ENCODE measurements around the gene NDUFA13. TPM values are rescaled to one million over a fixed set of nuclear protein-coding genes. Genes with fewer than 3 reads are reported as not detected.

Gene NDUFA13
- polyA plus RNA-seq, 1 of the 3 experiments (the other 2 are of a cell fraction), result 1,828 TPM

DNA sequence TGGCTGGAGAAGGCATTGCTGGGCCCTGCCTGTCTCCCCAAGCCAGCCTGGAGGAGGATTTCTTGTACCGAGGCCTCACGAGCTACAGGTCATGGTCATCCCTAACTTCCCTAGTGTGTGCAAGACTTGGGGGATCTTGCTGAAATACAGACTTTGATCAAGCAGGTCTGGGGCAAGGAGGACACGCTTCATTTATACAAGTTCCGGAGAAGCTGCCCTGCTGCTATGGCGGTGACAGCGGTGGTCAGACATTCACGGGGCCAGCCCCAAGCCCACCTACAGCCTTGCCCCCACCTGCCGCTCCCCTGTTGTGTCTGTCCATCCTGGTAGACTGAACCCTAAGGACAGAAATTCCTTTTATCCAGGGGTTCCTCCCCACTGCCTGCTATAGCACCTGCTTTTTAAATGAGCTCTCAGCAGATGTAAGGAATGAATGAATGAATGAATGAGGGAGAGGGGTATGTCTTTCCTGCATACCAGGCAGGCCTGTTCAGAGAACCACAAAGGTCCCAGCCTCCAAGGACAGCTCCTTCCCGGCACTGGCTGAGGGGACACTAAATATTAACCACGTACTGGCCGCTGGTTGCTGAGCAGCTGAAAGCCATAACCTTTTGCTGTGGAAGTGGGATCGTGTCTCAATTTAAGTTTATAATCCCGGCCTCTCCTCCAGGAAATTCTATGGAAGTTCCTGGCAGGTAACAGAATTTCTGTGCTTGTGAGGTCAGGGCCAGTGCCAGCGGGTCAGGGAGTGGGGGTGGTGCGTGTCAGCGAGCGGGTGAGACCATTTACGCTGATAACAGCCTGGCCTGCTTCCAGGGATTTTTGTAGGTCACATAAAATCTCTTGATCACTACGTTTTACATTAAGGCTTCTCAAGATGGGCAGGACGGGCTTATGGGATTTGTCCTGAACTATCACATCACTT is 27.8 kb upstream of the NDUFA13 start:
- WGBS (ENCODE audit: low lambda C conversion rate), result 58% methylated on average over 19 of the region's 20 CpGs
- peak; percentile 67 for DNase-seq
- Histone ChIP-seq H3K27me3 (ENCODE audit: insufficient read depth) (no peaks in the 10 kb centered on the region), H3K79me2 (ENCODE audit: insufficient read depth) (peaks cover 49% of the 10 kb centered on the region), H3K4me2 (peak overlapping the region; percentile 58), H3K27ac (ENCODE audit: low read depth in 2 of 2, low read length in 1 of 2) (peak overlapping the region; percentile 86 to 89), H3K4me3 (ENCODE audit: low read depth in 2 of 2, low read length in 1 of 2) (0 out of 4 replicates have a peak overlapping the region, but pooled peaks of 1 of the 2 experiments have one; percentile 5), H3K9me2 (no peaks in the 10 kb centered on the region), H3K9ac (peak overlapping the region; percentile 67), H3K36me3 (replicated peaks in 1 of 2; ENCODE audit: control insufficient read depth in 1 of 2, insufficient read depth in 2 of 2, low read length in 1 of 2) (peaks cover 0 to 7% of the 10 kb centered on the region in 2 experiments), H3F3A (replicated peaks; ENCODE audit: insufficient read depth) (peaks cover 26% of the 10 kb centered on the region), H2AFZ (ENCODE audit: low read depth) (no peak overlapping the region), H4K20me1 (ENCODE audit: insufficient read depth) (no peaks in the 10 kb centered on the region), H3K4me1 (ENCODE audit: control insufficient read depth in 1 of 2, insufficient read depth in 2 of 2, low read depth in 1 of 2, low read length in 1 of 2) (peaks cover 32 to 50% of the 10 kb centered on the region in 2 experiments), H3K9me3 (no peaks in the 10 kb centered on the region)
- no peak; the same call in 1 of the 2 replicates for TF ChIP-seq RAD21 (IDR thresholded peaks at IDR 0.05; ENCODE audit: low read length)
- TF ChIP-seq YY1 (IDR thresholded peaks at IDR 0.05; ENCODE audit: low read depth), result no peak
- peak; percentile 42; the same call in 1 of the 2 replicates for TF ChIP-seq MXI1 (IDR thresholded peaks at IDR 0.05; ENCODE audit: low read depth, low read length)
- TF ChIP-seq GATA2 (CRISPR knock-in tag; IDR thresholded peaks at IDR 0.05), result peak; percentile 27; the same call in 1 of the 2 replicates
- no peak for TF ChIP-seq RFX5 (IDR thresholded peaks at IDR 0.05; ENCODE audit: low read length)
- TF ChIP-seq GABPA (IDR thresholded peaks at IDR 0.05; ENCODE audit: low read depth), result no peak
- no peak for TF ChIP-seq EP300 (IDR thresholded peaks at IDR 0.05; ENCODE audit: borderline replicate concordance in 1 of 2, low read depth in 1 of 2, low read length in 1 of 2)
- TF ChIP-seq EZH2phosphoT487 (IDR thresholded peaks at IDR 0.05; ENCODE audit: borderline replicate concordance, low read depth), result no peak
- TF ChIP-seq NRF1 (IDR thresholded peaks at IDR 0.05; ENCODE audit: low read depth, low read length), result no peak
- TF ChIP-seq JUND (IDR thresholded peaks at IDR 0.05), result no peak
- no peak for TF ChIP-seq TEAD4 (IDR thresholded peaks at IDR 0.05; ENCODE audit: borderline replicate concordance, insufficient read depth)
- TF ChIP-seq, protein P1, sequence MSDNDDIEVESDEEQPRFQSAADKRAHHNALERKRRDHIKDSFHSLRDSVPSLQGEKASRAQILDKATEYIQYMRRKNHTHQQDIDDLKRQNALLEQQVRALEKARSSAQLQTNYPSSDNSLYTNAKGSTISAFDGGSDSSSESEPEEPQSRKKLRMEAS (IDR thresholded peaks at IDR 0.05; ENCODE audit: low read depth), result no peak
- no peak for TF ChIP-seq RXRA (IDR thresholded peaks at IDR 0.05; ENCODE audit: borderline replicate concordance, low read depth)
- 0 out of 2 replicates have a peak, but pooled peaks have one; percentile 1 for TF ChIP-seq SMC3 (IDR thresholded peaks at IDR 0.05; ENCODE audit: low read depth, low read length)
- no peak for TF ChIP-seq POLR2AphosphoS5 (IDR thresholded peaks at IDR 0.05; ENCODE audit: low read depth, low read length)
- TF ChIP-seq, protein P2, sequence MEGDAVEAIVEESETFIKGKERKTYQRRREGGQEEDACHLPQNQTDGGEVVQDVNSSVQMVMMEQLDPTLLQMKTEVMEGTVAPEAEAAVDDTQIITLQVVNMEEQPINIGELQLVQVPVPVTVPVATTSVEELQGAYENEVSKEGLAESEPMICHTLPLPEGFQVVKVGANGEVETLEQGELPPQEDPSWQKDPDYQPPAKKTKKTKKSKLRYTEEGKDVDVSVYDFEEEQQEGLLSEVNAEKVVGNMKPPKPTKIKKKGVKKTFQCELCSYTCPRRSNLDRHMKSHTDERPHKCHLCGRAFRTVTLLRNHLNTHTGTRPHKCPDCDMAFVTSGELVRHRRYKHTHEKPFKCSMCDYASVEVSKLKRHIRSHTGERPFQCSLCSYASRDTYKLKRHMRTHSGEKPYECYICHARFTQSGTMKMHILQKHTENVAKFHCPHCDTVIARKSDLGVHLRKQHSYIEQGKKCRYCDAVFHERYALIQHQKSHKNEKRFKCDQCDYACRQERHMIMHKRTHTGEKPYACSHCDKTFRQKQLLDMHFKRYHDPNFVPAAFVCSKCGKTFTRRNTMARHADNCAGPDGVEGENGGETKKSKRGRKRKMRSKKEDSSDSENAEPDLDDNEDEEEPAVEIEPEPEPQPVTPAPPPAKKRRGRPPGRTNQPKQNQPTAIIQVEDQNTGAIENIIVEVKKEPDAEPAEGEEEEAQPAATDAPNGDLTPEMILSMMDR (IDR thresholded peaks at IDR 0.05), result no peak
- TF ChIP-seq, protein P3, sequence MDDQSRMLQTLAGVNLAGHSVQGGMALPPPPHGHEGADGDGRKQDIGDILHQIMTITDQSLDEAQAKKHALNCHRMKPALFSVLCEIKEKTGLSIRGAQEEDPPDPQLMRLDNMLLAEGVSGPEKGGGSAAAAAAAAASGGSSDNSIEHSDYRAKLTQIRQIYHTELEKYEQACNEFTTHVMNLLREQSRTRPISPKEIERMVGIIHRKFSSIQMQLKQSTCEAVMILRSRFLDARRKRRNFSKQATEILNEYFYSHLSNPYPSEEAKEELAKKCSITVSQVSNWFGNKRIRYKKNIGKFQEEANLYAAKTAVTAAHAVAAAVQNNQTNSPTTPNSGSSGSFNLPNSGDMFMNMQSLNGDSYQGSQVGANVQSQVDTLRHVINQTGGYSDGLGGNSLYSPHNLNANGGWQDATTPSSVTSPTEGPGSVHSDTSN (IDR thresholded peaks at IDR 0.05), result no peak
- TF ChIP-seq SIN3A (IDR thresholded peaks at IDR 0.05; ENCODE audit: borderline replicate concordance, low read depth, low read length), result no peak
- TF ChIP-seq TAF1 (IDR thresholded peaks at IDR 0.05; ENCODE audit: borderline replicate concordance, low read depth, low read length), result no peak
- ChIA-PET CTCF (interaction anchor here (0.7 to 9.7 kb wide), 9 partner anchors 15 to 167 kb away, joined by 3 to 172 read pairs (median 4); partner anchors contain the start of gene MAU2), POLR2A (interaction anchor here (0.8 kb wide), 1 partner anchor 83 kb away, joined by 3 read pairs; the partner anchor contains the start of gene GATAD2A)

Measured in SK-N-SH (cell line).